IPS-18c (cell line): ENCODE measurements around the gene CCR8.
"Not testable (repeated sequence)": the region's sequence is repeated elsewhere in the genome, so short reads cannot be mapped to it uniquely, and the experiment has no call there.

ENCODE experiments used
- H3K4me3 ChIP-seq: 2 replicates; pipeline ENCODE4 v1.7.0; 2013; ENCODE audit warnings: low read depth, mild to moderate bottlenecking, low read length, moderate library complexity; ENCODE audit not compliant: insufficient read depth
- H3K9me3 ChIP-seq: one replicate; pipeline ENCODE4 v1.6.1; 2013; ENCODE audit warnings: mild to moderate bottlenecking, low read length, moderate library complexity; ENCODE audit not compliant: control insufficient read depth, insufficient read depth

Gene CCR8

DNA sequence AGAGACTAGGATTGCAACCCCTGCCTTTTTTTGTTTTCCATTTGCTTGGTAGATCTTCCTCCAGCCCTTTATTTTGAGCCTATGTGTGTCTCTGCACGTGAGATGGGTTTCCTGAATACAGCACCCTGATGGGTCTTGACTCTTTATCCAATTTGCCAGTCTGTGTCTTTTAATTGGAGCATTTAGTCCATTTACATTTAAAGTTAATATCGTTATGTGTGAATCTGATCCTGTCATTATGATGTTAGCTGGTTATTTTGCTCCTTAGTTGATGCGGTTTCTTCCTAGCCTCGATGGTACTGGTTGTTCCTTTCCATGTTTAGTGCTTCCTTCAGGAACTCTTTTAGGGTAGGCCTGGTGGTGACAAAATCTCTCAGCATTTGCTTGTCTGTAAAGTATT, 40.9 kb downstream of the CCR8 start:
- not testable (repeated sequence) for H3K9me3 ChIP-seq, H3K4me3 ChIP-seq

DNA sequence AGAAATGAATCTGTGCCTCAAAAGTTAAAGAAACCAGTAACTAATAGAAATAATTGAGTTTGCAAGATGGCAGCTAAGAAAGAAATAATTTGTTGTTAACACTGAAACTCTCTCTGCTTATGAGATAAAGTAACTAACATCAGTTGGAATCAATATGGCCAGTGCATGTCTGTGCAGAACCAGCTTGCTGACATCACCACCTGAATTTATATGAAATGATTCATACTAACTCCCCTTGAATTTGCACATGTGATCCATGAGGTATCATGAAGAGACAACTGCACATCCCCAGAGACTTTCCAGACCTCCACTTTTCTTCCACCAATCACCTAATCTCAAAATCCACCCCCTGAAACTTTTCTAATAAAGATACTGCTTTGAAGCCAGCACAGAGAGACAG, 43.3 kb downstream of the CCR8 start:
- H3K9me3 ChIP-seq, result no peaks in the 10 kb centered on the region
- H3K4me3 ChIP-seq, result no peak overlapping the region

DNA sequence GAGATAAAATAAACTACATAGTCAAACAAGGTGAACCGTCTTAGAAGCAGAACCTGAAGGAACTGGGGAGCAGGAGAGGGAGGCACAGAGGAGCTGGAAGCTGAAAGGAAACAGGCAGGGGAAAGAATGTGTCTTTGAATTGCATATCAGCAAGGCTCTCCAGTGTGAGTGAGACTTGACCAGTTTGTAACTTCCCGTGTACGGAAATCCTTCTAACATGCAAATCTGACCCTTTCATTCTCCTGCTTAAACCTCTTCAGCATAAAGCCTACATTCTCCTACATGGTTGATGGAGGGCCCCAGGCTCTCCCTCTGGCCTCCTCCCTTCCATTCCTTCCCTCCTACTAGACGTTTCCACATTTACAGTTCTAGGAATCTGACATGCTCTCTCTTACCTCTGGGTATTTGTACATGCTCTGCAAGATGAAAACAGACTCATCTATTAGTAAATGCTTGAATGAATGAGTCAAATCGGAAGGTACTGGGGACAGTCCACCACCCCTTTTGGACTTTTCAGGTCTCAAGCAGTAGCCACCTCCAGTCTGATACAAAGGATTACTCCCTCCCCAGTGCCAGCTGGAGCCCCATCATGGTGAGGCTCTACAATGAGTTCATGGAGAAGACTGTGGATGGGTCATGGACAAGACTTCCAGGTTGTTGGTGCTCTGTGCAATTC, 47.6 kb downstream of the CCR8 start:
- H3K4me3 ChIP-seq, result no peak overlapping the region
- no peaks in the 10 kb centered on the region for H3K9me3 ChIP-seq

DNA sequence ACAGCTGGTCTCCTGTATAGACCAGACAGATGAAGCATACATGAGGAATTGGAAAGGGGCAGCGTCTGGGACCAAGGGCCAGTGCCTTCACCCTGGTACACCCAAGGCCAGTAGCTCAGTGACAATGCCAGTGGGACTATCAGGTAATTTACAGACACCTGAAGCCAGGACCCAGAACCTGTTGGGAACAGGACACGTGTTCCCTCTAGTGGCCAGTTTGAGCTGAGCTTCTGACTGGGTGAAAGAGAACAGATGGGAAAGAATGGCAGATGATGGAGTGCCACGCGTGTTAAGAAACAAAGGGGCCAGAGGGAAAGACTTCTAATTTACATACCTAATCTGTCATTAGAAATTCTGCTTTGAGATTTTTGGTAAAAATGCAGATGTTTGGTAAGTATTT, 48.6 kb downstream of the CCR8 start:
- H3K4me3 ChIP-seq, result no peak overlapping the region

DNA sequence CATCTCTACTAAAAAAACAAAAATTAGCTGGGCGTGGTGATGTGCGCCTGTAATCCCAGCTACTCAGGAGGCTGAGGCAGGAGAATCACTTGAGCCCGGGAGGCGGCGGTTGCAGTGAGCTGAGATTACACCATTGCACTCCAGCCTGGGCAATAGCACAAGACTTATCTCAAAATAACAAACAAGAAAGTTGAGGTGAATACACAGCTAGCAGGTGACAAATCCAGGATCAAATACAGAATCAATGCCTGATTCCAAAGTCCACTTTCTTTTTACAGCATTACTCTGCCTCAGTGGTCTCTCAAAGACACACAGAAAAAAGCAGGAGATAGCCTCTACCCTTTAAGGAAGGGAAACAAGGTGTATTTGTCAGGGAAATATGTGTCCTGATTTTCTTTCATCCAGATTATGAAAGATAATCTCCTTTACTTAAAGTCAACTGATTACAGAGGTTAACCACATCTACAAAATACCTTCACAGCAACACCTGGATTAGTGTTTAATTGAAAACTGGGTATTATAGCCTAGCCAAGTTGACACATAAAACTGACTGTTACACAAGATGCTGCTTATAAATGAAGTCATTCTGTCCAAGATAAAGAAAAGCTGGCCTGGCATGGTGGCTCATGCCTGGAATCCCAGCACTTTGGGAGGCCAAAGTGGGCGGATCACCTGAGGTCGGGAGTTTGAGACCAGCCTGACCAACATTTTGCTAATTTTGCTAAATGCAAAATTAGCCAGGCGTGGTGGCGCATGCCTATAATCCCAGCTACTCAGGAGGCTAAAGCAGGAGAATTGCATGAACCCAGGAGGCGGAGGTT, 49.7 kb downstream of the CCR8 start:
- no peaks in the 10 kb centered on the region for H3K9me3 ChIP-seq
- H3K4me3 ChIP-seq, result no peak overlapping the region

More for the DNA sequence above, 48.6 kb downstream of the CCR8 start:
- H3K9me3 ChIP-seq, result no peaks in the 10 kb centered on the region

DNA sequence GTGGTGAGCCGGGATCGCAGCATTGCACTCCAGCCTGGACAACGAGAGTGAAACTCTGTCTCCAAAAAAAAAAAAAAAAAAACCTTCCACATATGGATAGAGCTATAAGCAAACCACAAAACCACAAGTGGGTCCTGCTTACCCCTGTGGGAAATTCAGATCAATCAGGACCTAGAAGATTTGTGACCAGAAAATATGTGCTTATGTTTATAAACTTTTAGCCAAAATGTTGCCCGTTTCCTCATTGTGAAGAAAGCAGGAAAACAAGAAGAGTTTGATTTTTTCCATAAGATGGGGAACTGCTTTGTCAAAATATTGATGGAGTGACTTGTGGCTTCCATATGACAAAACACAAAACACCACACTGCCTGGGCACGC, 50.3 kb downstream of the CCR8 start:
- Histone ChIP-seq H3K4me3 (no peak overlapping the region), H3K9me3 (no peaks in the 10 kb centered on the region)

DNA sequence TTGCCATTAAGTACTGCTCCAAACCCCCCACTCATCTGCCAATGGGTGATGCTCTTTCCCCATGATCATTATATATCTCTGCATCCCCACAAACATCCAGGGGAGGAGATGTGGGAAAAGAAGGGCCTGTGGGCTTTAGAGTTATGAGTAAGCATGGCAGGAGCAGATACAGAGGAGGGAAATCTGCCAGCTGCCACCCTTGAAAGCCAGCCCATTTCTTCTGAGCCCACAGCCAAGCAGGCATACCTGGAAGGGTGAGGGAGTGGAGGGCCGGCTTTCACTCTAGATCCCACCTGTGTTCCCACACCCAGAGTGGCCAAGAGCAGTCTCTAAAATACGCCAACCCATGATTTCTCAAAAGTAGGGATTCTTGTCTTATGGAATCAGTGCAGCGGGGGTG, 51.9 kb downstream of the CCR8 start:
- Histone ChIP-seq H3K4me3 (no peak overlapping the region), H3K9me3 (no peaks in the 10 kb centered on the region)
